Measurements from ENCODE around the gene ESR1. TPM values are rescaled to one million over a fixed set of nuclear protein-coding genes. Genes with fewer than 3 reads are reported as not detected.
A peak's percentile ranks its signal among the peaks of the same experiment; 100 is the strongest.

ESR1 gene
- total RNA-seq, 2 experiments from 2014 or later = 0.06 TPM; not detected in 1

GRCh38 chr6:151842816-151843215 is 35.3 kb downstream of the ESR1 start:
- Histone ChIP-seq H4K20me1 (ENCODE audit: insufficient read depth, low read length) (no peaks in the 10 kb centered on the region), H3K4me3 (ENCODE audit: low read depth, low read length, poor library complexity, severe bottlenecking) (no peak overlapping the region), H3K9me3 (ENCODE audit: low read length) (no peaks in the 10 kb centered on the region), H3K9me2 (ENCODE audit: insufficient read depth, low read length) (no peaks in the 10 kb centered on the region), H3K4me1 (ENCODE audit: insufficient read depth, low read length, poor library complexity, severe bottlenecking) (no peaks in the 10 kb centered on the region), H3K4me2 (ENCODE audit: low read length) (no peak overlapping the region), H2AFZ (ENCODE audit: low read length) (no peak overlapping the region), H3K27ac (ENCODE audit: low read depth, low read length, poor library complexity, severe bottlenecking) (no peak overlapping the region), H3K36me3 (ENCODE audit: insufficient read depth, low read length) (no peaks in the 10 kb centered on the region), H3K79me2 (ENCODE audit: insufficient read depth, low read depth, low read length) (no peaks in the 10 kb centered on the region)
- ChIA-PET CTCF (ENCODE audit: unreplicated experiment) (interaction anchor here (0.5 kb wide), 1 partner anchor 769 kb away, joined by 3 read pairs; no protein-coding TSS in a partner anchor), POLR2A (interaction anchor here (0.8 kb wide), 1 partner anchor 24 kb away, joined by 3 read pairs; no protein-coding TSS in a partner anchor)
- no peak for DNase-seq (ENCODE audit: low spot score)
- TF ChIP-seq EZH2phosphoT487 (IDR thresholded peaks at IDR 0.05; ENCODE audit: borderline replicate concordance, low read depth, low read length) = no peak
- no TSS peak for BruUV-seq (replicated peaks)
- intact Hi-C loops (cut with micrococcal nuclease; ENCODE audit: unreplicated experiment) = no loop called here

GRCh38 chr6:151847064-151847463 is 39.6 kb downstream of the ESR1 start:
- no TSS peak for BruUV-seq (replicated peaks)
- CTCF ChIA-PET (ENCODE audit: unreplicated experiment) = no interaction called here

GRCh38 chr6:151850479-151851003 is 43.1 kb downstream of the ESR1 start:
- Histone ChIP-seq H4K20me1 (ENCODE audit: insufficient read depth, low read length) (no peaks in the 10 kb centered on the region), H2AFZ (ENCODE audit: low read length) (no peak overlapping the region), H3K4me1 (ENCODE audit: insufficient read depth, low read length, poor library complexity, severe bottlenecking) (no peaks in the 10 kb centered on the region), H3K79me2 (ENCODE audit: insufficient read depth, low read depth, low read length) (no peaks in the 10 kb centered on the region), H3K9me2 (ENCODE audit: insufficient read depth, low read length) (no peaks in the 10 kb centered on the region), H3K4me3 (ENCODE audit: low read depth, low read length, poor library complexity, severe bottlenecking) (no peak overlapping the region), H3K4me2 (ENCODE audit: low read length) (no peak overlapping the region), H3K36me3 (ENCODE audit: insufficient read depth, low read length) (no peaks in the 10 kb centered on the region), H3K9me3 (ENCODE audit: low read length) (no peaks in the 10 kb centered on the region), H3K27ac (ENCODE audit: low read depth, low read length, poor library complexity, severe bottlenecking) (no peak overlapping the region)
- BruUV-seq (replicated peaks) = no TSS peak
- ChIA-PET CTCF (ENCODE audit: unreplicated experiment) (no interaction called here), POLR2A (no interaction called here)
- intact Hi-C loops (cut with micrococcal nuclease; ENCODE audit: unreplicated experiment) = no loop called here
- no peak for DNase-seq (ENCODE audit: low spot score)
- TF ChIP-seq CTCF (conservative IDR thresholded peaks at IDR 0.05; ENCODE audit: low read length) = no peak
- TF ChIP-seq EZH2phosphoT487 (IDR thresholded peaks at IDR 0.05; ENCODE audit: borderline replicate concordance, low read depth, low read length) = no peak

More at GRCh38 chr6:151847064-151847463, 39.6 kb downstream of the ESR1 start:
- H3K9me3 ChIP-seq (ENCODE audit: low read length) = no peaks in the 10 kb centered on the region
- intact Hi-C loops (cut with micrococcal nuclease; ENCODE audit: unreplicated experiment) = no loop called here
- no peak overlapping the region for H3K4me3 ChIP-seq (ENCODE audit: low read depth, low read length, poor library complexity, severe bottlenecking)
- no peaks in the 10 kb centered on the region for H3K9me2 ChIP-seq (ENCODE audit: insufficient read depth, low read length)
- POLR2A ChIA-PET = interaction anchor here (0.5 kb wide), 1 partner anchor 460 kb away, joined by 3 read pairs; no protein-coding TSS in a partner anchor
- no peaks in the 10 kb centered on the region for H4K20me1 ChIP-seq (ENCODE audit: insufficient read depth, low read length)
- TF ChIP-seq EZH2phosphoT487 (IDR thresholded peaks at IDR 0.05; ENCODE audit: borderline replicate concordance, low read depth, low read length) (no peak), CTCF (conservative IDR thresholded peaks at IDR 0.05; ENCODE audit: low read length) (no peak)
- H3K4me2 ChIP-seq (ENCODE audit: low read length) = no peak overlapping the region
- H3K79me2 ChIP-seq (ENCODE audit: insufficient read depth, low read depth, low read length) = no peaks in the 10 kb centered on the region
- peak; percentile 24 for DNase-seq (ENCODE audit: low spot score)
- no peak overlapping the region for H3K27ac ChIP-seq (ENCODE audit: low read depth, low read length, poor library complexity, severe bottlenecking)
- H3K36me3 ChIP-seq (ENCODE audit: insufficient read depth, low read length) = no peaks in the 10 kb centered on the region
- H2AFZ ChIP-seq (ENCODE audit: low read length) = no peak overlapping the region
- no peaks in the 10 kb centered on the region for H3K4me1 ChIP-seq (ENCODE audit: insufficient read depth, low read length, poor library complexity, severe bottlenecking)
